Stimulated activated CD4-positive, alpha-beta T cell treated with anti-CD3 and anti-CD28 coated beads, Interleukin-2, amount 100 ng/mL, for 24 hours (primary cell): ENCODE data around the gene CRTC2.
"Not testable (repeated sequence)": the region's sequence is repeated elsewhere in the genome, so short reads cannot be mapped to it uniquely, and the experiment has no call there.

Experiments
- DNase-seq, 2 donors: peaks; one replicate each; pipeline ENCODE4 v3.0.0-alpha.2; 2020

The CRTC2 gene

DNA sequence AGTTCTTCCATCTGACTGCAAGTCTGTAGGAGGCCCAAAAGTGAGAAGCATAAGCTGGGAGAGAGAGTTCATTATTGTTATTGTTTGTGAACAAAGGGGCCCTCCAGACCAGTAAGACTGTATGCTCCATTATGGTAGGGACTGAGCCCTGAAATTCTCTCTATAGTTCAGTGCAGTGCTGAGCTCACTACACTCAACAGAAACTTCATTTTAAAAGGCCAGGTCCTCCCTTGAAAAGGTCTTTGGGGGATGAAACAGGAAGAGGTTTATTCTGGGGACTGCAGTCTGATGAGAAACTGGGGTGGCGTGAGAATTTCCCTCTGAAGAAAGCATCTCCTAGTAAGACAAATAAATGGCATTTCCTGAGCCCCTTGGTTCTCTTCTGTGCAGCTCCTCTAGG lies 30.2 kb downstream of the CRTC2 start:
- DNase-seq = no peak

GRCh38 chr1:153926405-153926804 lies 32.0 kb downstream of the CRTC2 start:
- DNase-seq = no peak

GRCh38 chr1:153922972-153923925 lies 35.2 kb downstream of the CRTC2 start, which contains the start of gene GATAD2B:
TSS of gene GATAD2B (minus strand) at chr1:153922972. CDS start at chr1:153828347, 94,625 bp downstream.
- DNase-seq = peak; percentile 98 to 99

- DNase-seq = peak; percentile 71 to 74
These were observed 36.1 kb downstream of the CRTC2 start for GRCh38 chr1:153922076-153922971.

DNA sequence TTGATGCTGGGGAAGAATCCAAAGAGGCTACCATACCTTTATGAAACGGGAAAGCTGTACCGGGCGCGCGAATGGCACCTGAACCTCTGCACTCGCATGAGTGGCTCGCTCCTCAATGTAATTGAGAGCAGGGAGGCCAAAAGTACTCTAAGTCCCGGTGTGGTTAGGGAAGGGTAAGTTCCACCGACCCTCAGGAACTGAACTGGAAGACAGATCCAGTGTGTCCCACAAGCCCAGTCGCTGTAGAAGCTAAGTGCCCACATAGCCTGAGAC lies 36.7 kb downstream of the CRTC2 start:
- peak in 1 of 2 donors; percentile 34 for DNase-seq

GRCh38 chr1:153921080-153921802 lies 37.2 kb downstream of the CRTC2 start:
- DNase-seq = no peak

DNA sequence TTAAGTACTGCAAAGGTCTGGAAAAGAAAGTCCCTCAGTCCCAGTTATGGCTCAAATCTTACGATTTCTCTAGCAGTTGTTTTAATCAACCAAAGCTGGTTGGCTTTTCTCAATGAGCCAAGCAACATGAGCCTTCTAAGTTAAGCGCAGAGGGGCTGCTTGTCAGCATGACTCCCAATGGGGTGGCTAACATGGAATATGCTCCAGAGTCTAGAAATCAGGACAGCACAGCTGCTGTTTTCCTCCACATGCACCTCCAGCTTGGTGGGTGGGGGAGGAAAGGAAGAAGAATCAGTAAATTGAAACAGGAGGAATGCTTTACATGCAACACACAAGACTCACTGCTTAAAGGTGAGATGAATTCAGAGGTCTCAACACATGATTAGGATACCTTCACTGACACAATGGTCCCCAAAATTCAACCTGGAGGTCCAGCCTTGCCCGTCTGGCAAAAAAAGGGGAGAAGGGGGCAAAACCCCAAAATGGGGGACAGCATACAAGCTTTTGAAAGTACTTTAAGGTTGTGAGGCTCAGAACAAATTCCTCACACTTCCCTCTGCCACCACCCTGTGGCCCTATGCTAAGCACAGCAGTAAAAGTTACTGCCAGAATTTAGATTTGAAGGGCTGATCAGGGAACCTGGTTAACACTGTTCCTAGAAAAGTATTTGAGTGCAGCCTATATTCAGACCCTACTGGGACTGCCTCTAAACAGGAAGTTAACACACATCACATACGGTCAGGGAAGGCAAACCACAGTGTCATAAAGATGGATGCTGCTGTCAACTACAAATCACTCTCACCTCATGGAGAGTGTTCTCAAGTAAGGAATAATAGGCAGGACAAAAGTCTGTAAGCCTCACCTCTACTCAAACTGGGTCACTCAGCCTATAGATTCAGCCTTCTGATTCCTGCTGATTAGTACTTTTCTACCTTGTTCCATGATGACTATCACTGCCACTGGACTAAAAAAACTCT lies 38.2 kb downstream of the CRTC2 start:
- no peak for DNase-seq

DNA sequence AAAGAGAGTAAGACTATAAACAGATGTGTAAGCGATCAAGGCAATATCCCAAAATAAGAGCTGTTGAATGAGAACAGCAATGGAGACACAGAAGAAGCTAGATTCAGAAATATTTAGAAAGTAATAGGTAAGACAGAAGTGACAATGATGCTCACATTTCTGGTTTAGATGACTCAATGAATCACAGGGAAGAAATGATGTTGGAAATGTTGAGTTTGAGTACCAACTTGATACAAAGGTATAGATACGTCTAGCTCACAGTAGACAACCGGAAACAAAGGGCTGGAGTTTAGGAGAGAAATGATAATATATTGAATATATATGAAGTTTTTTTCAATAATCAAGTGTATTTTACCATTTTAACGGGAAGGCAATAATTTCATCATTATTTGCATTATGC lies 42.1 kb downstream of the CRTC2 start:
- DNase-seq = no peak

- no peak for DNase-seq
These were observed 46.1 kb downstream of the CRTC2 start for GRCh38 chr1:153912349-153912748.

- not testable (repeated sequence) for DNase-seq
These were observed 47.9 kb downstream of the CRTC2 start for GRCh38 chr1:153910560-153910959.

GRCh38 chr1:153908071-153908470 lies 50.3 kb downstream of the CRTC2 start:
- DNase-seq = no peak

DNA sequence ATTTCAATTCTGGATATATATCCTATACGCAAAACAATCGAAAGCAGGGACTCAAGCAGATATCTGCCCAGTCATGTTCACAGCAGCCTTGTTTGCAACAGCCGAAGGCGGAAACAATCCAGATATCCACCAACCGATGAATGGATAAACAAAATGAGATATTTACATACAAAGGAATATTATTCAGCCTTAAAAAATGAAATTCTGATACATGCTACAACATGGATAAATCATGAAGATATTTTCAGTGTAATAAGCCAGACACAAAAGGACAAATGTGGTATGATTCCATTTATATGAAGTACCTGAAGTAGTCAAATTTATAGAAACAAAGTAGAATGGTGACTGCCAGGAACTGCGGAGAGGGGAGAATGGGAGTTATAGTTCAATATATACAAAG lies 51.3 kb downstream of the CRTC2 start:
- DNase-seq = no peak

DNA sequence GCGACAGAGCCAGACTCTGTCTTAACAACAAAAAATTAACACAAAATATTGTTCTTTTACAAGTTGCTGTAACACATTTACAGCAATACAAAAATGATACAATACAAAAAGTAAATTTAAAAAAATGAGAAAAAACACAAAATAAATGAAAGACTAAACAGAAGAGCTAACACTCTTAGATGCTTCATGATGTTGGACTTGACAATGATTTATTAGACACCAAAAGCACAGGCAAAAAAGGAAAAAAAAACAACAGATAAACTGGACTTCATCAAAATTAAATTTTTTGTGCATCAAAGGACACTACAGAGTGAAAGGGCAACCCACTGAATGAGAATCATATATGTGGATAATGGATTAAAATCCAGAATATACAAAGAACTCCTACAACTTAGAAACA lies 52.0 kb downstream of the CRTC2 start:
- no peak for DNase-seq

- not testable (repeated sequence) for DNase-seq
These were observed 52.5 kb downstream of the CRTC2 start for GRCh38 chr1:153905908-153906307.

DNA sequence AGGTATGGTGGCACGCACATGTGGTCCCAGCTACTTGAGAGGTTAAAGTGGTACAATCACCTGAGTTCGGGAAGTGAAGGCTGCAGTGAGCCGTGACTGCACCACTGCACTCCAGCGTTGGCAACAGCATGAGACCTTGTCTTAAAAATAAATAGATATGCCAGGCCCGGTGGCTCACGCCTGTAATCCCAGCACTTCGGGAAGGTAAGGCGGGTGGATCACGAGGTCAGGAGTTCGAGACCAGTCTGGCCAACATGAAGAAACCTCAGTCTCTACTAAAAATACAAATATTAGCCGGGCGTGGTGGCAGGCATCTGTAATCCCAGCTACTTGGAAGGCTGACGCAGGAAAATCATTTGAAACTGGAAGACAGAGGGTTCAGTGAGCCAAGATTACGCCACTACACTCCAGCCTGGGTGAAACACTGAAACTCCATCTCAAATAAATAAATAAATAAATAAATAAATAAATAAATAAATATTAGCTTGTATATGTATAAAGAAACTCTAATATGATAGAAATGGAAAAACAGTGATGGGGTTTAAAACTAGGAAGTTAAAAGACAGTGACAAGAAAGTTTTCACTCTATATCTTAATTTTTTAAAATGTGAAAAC lies 54.5 kb downstream of the CRTC2 start:
- no peak for DNase-seq

- no peak for DNase-seq
These were observed 58.9 kb downstream of the CRTC2 start for GRCh38 chr1:153899509-153899908.
